ENCODE results near the gene GOLGA8A. TPM values are rescaled to one million over a fixed set of nuclear protein-coding genes. Genes with fewer than 3 reads are reported as not detected.
"Not testable (repeated sequence)": the region's sequence is repeated elsewhere in the genome, so short reads cannot be mapped to it uniquely, and the experiment has no call there.

The GOLGA8A gene
- total RNA-seq, 5 donors from 2014 or later (not counting 1 experiment from before 2014, with no cell fraction given): 202 to 257 (median 238) TPM

GRCh38 chr15:34403160-34403598 lies 34.4 kb downstream of the GOLGA8A start:
- POLR2A ChIA-PET, H3K36me3 Mint-ChIP-seq: not testable (repeated sequence)
- ATAC-seq (replicated peaks in 1 of 4): peak; percentile 40 to 72 (median 47)

DNA sequence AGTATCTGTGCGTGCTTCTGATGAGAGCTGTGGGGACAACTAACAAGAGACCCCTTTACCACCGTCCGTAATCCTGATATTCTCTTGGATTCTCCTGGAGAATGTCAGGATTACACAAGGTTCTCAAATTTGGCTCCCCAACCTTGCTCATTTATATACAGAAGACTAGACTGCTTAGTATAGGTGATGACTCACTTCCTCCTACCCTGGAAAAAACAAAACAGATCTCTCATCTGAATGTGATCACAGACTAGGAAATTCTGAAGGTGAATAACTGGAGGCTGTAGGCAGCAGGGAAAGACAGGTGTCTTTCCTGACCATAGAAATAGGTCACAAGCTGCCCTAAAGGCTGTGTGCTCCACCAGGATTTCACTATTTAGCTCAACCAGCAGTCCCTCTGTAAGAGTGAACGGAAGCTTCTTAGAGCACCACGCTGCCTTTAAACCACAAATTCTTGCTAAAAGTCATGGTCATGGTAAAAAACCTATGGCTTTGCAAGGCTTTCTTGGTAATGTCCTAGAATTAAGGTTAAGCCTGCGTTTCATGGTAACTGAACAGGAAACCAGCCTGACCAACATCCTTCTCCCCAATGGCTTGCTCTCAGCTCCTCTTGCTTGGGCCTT lies 39.9 kb downstream of the GOLGA8A start:
- H3K4me1 ChIP-seq (ENCODE audit: control insufficient read depth in 1 of 2, extremely low read depth in 1 of 2, insufficient read depth in 2 of 2, low read length in 2 of 2); H3K27me3 ChIP-seq (replicated peaks in 1 of 2; ENCODE audit: control insufficient read depth in 2 of 2, extremely low read depth in 1 of 2, insufficient read depth in 2 of 2, low read length in 1 of 2); H3K9me3 Mint-ChIP-seq; POLR2A ChIA-PET; H3K4me1 Mint-ChIP-seq; H3K36me3 Mint-ChIP-seq; H3K4me3 Mint-ChIP-seq; H3K27ac ChIP-seq (ENCODE audit: low read length); CTCF ChIA-PET; H3K27me3 Mint-ChIP-seq; H3K9me3 ChIP-seq; H3K27ac Mint-ChIP-seq; H3K36me3 ChIP-seq (ENCODE audit: control insufficient read depth in 2 of 2, extremely low read depth in 1 of 2, insufficient read depth in 1 of 2, low read length in 1 of 2); H3K4me3 ChIP-seq (ENCODE audit: control insufficient read depth in 1 of 2, extremely low read depth in 1 of 2, low read length in 1 of 2); DNase-seq: not testable (repeated sequence)
- no CpG with 5 or more reads among the region's 6 CpGs for WGBS (ENCODE audit: insufficient coverage)
- ATAC-seq (replicated peaks in 1 of 4): peak in 3 of 4 experiments; percentile 65 to 81 (median 78)

More at GRCh38 chr15:34403160-34403598, 34.4 kb downstream of the GOLGA8A start:
- H3K4me3 ChIP-seq (ENCODE audit: control insufficient read depth in 1 of 2, extremely low read depth in 1 of 2, low read length in 1 of 2); H3K36me3 ChIP-seq (ENCODE audit: control insufficient read depth in 2 of 2, extremely low read depth in 1 of 2, insufficient read depth in 1 of 2, low read length in 1 of 2); H3K4me3 Mint-ChIP-seq; H3K4me1 Mint-ChIP-seq; H3K27ac ChIP-seq (ENCODE audit: low read length); H3K27me3 Mint-ChIP-seq; H3K4me1 ChIP-seq (ENCODE audit: control insufficient read depth in 1 of 2, extremely low read depth in 1 of 2, insufficient read depth in 2 of 2, low read length in 2 of 2); H3K27ac Mint-ChIP-seq; H3K9me3 ChIP-seq; H3K9me3 Mint-ChIP-seq; CTCF ChIA-PET; DNase-seq; H3K27me3 ChIP-seq (replicated peaks in 1 of 2; ENCODE audit: control insufficient read depth in 2 of 2, extremely low read depth in 1 of 2, insufficient read depth in 2 of 2, low read length in 1 of 2): not testable (repeated sequence)
- no CpG with 5 or more reads among the region's 4 CpGs for WGBS (ENCODE audit: insufficient coverage)

DNA sequence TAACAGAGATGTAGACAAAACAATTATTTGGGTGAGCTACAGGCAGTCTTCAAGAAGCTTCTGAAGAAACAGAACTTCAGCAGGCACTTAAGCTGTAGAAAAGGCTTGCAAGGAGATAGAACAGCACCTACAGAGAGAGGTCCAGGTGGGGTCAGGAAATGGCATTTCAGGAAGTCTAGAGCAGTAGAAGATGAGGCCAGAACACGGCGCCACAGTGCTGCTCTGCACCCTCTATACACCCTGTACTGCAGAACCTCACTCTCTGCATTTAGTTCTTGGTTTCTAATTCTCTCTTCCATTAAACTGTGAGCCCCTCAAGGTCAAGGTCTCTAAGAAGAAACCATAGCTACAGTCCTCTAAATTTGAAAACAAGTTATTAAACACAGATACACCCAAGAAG lies 44.6 kb downstream of the GOLGA8A start:
- H3K27ac Mint-ChIP-seq; CTCF ChIA-PET; DNase-seq; H3K9me3 ChIP-seq; H3K36me3 ChIP-seq (ENCODE audit: control insufficient read depth in 2 of 2, extremely low read depth in 1 of 2, insufficient read depth in 1 of 2, low read length in 1 of 2); H3K4me3 Mint-ChIP-seq; H3K4me1 Mint-ChIP-seq; H3K4me3 ChIP-seq (ENCODE audit: control insufficient read depth in 1 of 2, extremely low read depth in 1 of 2, low read length in 1 of 2); H3K27me3 Mint-ChIP-seq; POLR2A ChIA-PET; ATAC-seq (replicated peaks in 1 of 4); H3K4me1 ChIP-seq (ENCODE audit: control insufficient read depth in 1 of 2, extremely low read depth in 1 of 2, insufficient read depth in 2 of 2, low read length in 2 of 2); H3K36me3 Mint-ChIP-seq; H3K27me3 ChIP-seq (replicated peaks in 1 of 2; ENCODE audit: control insufficient read depth in 2 of 2, extremely low read depth in 1 of 2, insufficient read depth in 2 of 2, low read length in 1 of 2); H3K27ac ChIP-seq (ENCODE audit: low read length); H3K9me3 Mint-ChIP-seq: not testable (repeated sequence)
- WGBS (ENCODE audit: insufficient coverage): no CpG with 5 or more reads among the region's 2 CpGs

- no CpG with 5 or more reads among the region's 16 CpGs for WGBS (ENCODE audit: insufficient coverage)
- H3K4me3 Mint-ChIP-seq; H3K9me3 ChIP-seq; H3K4me3 ChIP-seq (ENCODE audit: control insufficient read depth in 1 of 2, extremely low read depth in 1 of 2, low read length in 1 of 2); H3K27me3 ChIP-seq (replicated peaks in 1 of 2; ENCODE audit: control insufficient read depth in 2 of 2, extremely low read depth in 1 of 2, insufficient read depth in 2 of 2, low read length in 1 of 2); H3K4me1 Mint-ChIP-seq; H3K4me1 ChIP-seq (ENCODE audit: control insufficient read depth in 1 of 2, extremely low read depth in 1 of 2, insufficient read depth in 2 of 2, low read length in 2 of 2); DNase-seq; H3K36me3 Mint-ChIP-seq; H3K27ac ChIP-seq (ENCODE audit: low read length); POLR2A ChIA-PET; ATAC-seq (replicated peaks in 1 of 4); H3K9me3 Mint-ChIP-seq; H3K27me3 Mint-ChIP-seq; H3K36me3 ChIP-seq (ENCODE audit: control insufficient read depth in 2 of 2, extremely low read depth in 1 of 2, insufficient read depth in 1 of 2, low read length in 1 of 2); CTCF ChIA-PET; H3K27ac Mint-ChIP-seq: not testable (repeated sequence)
These were observed 48.0 kb downstream of the GOLGA8A start for GRCh38 chr15:34389594-34390086.

Other genes starting within 250 kb of the GOLGA8A start
- 10 to 100 TPM; 27.1 to 37.3 (median 29.5) TPM for gene KATNBL1, start 227.7 kb downstream of the GOLGA8A start, total RNA-seq
- gene EMC4, start 212.8 kb downstream of the GOLGA8A start, total RNA-seq: 10 to 100 TPM; 65.3 to 80.4 (median 77.6) TPM
- gene SLC12A6, start 100.0 kb downstream of the GOLGA8A start, total RNA-seq: 100 to 1,000 TPM in 1 of 5 donors, 10 to 100 TPM in 4; 71.2 to 103 (median 77.8) TPM
- gene NOP10, start 94.7 kb downstream of the GOLGA8A start, total RNA-seq: 10 to 100 TPM; 38.2 to 88.9 (median 68.8) TPM
- gene NUTM1, start 94.5 kb downstream of the GOLGA8A start, total RNA-seq: not detected
- gene LPCAT4, start 70.6 kb downstream of the GOLGA8A start, total RNA-seq: 100 to 1,000 TPM in 1 of 5 donors, 10 to 100 TPM in 4; 60.8 to 115 (median 91.1) TPM
- 100 to 1,000 TPM; 225 to 468 (median 379) TPM for gene GOLGA8B, start 145.8 kb upstream of the GOLGA8A start, total RNA-seq

Measured in T-cell (primary cell).